ENCODE measurements around the gene GOLGA3.

- TF ChIP-seq POLR2A (IDR thresholded peaks at IDR 0.05) (no peak), CTCF (IDR thresholded peaks at IDR 0.05) (no peak), POLR2AphosphoS5 (IDR thresholded peaks at IDR 0.05) (no peak)
Measured at GRCh38 chr12:132789099-132789471, 39.6 kb downstream of the GOLGA3 start.
